ENCODE measurements around the gene MCAM.

MCAM gene

DNA sequence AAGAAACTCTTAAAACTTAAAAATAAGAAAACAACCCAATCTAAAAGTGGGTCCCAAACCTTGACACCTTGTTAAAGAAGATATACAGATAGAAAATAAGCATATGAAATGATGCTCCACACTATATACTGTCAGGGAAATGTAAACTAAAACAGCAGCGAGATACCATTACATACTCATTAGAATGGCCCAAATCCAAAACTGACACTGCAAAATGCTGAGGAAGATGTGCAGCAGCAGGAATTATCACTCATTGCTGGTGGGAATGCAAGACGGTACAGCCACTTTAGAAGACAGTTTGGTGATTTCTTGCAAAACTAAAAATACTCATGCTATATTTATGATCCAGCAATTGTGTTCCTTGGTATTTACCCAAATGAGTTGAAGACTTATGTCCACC is 12.4 kb upstream of the MCAM start:
- no peak for DNase-seq (ENCODE audit: low spot score)

DNA sequence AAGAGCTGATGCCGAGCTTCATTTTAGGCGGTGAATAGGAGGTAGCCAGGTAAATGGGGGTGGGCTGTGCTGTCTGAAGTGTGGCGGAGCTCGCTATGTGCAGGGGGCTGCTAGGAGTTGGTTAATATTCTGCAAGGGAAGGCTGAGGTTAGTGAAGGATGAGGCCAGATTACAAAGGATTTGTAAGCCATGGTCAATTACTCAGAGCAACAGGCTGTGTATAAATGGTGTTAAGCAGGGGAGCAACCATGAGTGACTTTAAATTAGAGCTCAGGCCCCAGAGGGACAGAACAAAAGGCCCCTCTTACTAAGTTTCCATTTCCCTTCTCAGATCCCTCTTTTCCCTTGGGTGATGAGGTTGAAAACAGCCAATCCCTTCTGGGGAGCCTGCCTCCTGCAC is 7.3 kb upstream of the MCAM start:
- DNase-seq (ENCODE audit: low spot score): no peak

DNA sequence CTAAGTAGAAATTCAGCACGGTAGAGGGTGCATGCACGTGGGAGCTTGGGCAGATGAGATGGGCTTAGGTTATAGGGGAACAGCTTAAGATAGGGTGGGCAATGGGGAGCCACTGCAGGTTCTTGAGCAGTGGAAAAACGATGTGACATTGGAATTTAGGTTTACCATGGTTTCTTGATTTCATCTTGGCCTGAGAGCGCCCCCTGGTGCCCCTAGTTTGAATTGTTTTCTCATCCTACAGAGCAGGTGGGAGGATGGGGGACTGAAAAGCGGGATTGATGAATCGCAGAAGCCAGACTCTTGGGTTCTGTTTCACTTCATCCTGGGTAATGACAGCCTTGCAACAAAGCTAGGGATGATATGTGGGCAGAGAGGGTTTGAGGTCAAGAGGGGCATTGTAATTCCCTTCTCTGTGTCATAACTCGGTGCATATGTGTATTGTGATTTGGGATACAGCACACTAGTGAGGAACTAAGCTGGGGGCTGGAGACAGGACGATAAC is 6.7 kb upstream of the MCAM start:
- DNase-seq (ENCODE audit: low spot score): peak; percentile 67

DNA sequence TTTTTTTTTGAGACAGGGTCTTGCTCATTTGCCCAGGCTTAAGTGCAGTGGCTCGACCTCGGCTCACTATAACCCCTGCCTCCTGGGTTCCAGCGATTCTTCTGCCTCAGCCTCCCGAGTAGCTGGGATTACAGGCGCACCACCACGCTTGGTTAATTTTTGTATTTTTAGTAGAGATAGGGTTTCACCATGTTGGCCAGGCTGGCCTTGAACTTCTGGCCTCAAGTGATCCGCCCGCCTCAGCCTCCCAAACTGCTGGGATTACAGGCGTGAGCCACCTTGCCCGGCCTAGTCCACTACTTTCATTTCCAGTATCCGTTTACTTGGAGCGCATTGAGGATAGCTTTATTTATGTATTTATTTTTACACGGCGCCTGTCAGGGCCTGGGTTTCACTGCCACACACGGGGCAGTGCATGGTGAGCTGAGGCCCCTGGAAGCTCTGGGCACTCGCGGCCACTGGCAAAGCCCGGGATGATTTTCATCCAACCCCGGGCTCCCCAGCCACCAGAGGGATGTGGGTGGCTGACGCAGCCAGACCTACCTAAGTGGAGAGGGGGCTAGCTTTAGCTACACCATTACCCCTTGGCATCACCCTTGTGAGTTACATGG is 6.1 kb upstream of the MCAM start:
- DNase-seq (ENCODE audit: low spot score): no peak

DNA sequence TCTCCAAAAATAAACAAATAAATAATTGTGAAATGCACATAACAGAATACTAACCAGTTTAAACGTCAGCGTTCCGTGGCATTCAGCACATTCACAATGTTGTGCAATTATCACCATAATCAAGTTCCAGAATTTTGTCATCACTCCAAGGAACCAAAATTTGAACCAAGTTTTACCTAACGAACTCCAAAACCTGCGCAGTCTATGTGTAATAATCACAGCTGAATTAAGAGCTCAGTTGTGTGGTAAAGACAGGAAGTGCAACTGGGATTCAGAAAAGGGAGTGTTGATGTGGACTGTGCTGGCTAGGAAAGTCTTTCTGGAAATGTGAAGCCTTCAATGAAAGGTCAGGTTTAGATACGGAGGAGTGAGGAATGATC is 5.4 kb upstream of the MCAM start:
- DNase-seq (ENCODE audit: low spot score): no peak

DNA sequence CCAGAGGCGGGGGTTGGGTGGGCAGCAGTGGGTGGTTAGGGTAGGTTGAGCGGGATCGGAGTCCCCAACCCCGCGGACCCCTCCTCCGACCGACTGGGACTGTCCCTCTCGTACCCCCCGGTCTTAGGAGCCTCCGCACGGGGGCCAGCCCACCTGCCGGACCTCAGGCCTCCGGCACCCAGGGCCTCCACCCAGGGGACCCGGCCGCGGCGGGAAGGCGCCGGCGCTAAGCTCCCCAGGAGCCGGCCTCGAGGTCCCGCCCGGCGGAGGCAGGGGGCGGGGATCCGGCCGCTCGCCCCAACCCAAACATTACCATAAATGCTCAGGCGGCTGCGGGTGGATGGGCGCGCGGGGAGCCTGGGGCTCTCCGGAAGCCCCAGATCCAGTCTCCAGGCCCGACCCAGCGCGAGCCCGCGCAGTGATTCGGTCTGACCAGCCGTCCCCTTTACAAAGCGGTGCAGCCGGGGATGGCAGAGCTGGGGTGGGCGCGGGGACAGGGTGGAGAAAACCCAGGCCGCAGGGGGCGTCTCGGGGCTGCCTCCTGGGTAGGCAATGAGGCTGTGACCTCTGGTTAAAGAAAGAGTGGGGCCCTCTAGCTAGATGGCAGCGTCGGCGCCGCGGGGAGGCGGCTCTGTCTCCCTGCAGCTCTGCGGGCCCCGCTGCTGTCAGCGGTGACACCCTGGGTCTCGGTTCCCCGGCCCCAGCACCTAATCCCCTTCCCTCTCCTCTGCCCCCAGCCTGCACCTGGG is 4.0 kb upstream of the MCAM start:
- DNase-seq (ENCODE audit: low spot score): peak; percentile 40

DNA sequence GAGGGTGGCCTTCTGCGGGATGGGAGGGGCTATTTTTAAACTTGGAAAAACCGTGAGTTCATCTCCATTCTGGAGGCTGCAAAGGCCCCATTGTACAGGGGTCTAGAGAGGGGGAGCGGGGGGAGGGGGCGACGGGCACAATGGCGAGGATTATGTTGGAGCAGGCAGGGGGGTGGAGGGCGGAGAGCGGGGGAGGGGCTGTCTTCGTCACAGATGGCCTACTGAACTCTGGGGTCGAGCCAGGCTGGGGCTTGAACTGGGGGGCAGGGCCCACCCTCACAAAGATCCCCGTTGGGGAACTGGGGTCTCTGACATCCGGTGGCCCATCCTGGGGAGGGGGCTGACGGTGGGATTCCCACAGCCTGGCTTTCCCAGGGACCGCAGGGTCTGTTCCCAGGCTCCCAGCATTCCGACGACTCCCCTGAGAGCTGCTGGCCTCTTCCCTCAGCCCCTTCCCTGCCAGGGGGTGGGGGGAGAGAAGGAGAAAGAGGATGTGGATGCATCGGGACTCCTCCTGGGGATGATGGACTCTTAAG is 3.4 kb upstream of the MCAM start:
- DNase-seq (ENCODE audit: low spot score): no peak

DNA sequence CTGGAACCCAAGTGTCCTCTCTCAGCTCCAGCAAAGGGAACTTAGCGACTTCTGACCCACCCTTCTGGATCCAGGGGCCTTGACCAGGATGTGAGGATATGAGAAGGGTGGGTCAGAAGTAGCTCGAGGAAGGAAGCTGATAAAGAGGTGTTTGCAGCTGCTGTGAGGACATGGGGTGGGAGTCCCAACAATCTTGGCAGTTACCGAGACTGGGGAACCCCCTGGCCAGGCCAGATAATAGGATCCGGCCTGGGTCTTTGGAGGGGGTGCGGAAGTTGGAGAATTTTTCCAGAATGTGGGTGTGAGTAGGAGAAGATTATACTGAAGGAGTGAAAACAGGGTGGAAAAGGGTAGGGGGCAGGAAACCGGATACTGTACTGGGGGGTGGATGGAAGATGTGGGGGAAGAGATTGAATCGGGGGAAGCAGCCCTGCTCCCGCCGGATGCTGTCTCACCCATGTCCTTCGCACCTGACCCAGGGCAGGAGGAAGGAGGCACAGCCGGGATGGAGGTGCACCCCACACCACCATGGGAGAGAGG is 2.8 kb upstream of the MCAM start:
- DNase-seq (ENCODE audit: low spot score): no peak

DNA sequence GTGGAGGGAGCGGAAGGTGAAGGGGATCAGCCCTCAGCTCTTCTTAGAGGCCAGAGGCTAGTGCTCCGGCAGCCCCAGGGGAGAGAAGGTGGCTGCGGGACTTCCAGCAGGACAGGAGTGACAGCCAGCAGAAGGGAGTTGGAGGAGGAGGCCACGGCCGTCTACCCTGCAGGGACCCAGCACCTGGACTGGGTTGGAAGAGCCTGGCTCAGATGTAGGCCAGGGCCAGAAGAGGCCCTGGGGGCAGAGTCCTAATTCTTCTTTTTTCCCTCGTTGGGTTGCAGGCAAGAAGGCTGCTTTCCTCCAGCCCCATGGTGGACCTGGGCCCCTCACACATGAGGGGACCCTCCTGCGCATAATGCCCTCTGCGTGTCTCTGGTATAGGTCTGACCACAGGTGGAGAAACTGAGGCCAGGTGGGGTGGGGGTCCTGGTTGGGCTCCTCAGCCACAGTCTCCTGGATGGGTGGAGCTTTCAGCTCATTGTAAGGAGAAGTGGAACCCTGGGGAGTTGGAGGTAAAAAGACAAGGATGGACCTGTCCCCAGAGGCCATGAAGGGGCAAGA is 2.3 kb upstream of the MCAM start:
- no peak for DNase-seq (ENCODE audit: low spot score)

DNA sequence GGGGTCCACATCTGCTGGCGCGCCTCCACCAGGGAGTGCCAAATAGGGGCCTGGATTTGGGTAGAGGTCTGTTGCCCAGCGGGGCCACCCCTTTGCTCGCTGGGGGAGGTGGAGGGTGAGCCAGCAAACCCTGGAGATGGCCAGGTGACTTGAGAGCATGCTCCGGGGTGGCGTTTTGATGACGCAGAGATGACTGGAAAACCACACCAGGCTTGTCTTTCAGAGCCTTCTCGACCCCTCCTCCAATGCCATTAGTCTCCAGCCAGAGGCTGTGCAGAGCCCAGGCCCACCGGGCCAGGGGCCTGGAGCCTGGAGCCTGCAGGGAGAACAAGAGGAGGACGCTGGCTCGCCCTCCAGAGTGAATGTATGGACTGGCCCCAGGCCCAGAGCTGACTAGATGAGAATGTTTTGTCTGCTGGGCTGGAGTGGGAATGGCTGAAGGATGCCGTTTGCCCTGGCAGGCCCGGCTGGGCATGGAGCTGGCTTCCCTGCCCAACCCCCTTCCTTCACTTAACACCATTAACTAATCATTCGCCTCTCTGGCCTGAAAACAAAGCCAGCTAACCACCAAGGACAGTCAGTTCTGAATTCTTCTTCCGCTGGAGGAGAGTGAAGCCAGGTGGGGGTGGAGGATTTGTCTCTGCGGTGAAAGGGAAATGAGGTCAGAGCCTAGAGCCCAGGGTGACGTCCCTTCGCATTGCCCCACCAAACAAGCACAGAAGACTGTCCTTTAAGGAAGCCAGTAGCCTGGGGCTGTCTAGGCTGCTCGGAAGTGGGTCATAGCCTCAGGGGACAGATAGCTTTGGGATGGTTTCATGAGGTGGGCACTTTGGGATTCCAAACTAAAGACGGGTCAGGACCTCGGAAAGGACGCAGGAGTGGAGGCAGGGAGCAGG is 1.6 kb upstream of the MCAM start:
- no peak for DNase-seq (ENCODE audit: low spot score)

DNA sequence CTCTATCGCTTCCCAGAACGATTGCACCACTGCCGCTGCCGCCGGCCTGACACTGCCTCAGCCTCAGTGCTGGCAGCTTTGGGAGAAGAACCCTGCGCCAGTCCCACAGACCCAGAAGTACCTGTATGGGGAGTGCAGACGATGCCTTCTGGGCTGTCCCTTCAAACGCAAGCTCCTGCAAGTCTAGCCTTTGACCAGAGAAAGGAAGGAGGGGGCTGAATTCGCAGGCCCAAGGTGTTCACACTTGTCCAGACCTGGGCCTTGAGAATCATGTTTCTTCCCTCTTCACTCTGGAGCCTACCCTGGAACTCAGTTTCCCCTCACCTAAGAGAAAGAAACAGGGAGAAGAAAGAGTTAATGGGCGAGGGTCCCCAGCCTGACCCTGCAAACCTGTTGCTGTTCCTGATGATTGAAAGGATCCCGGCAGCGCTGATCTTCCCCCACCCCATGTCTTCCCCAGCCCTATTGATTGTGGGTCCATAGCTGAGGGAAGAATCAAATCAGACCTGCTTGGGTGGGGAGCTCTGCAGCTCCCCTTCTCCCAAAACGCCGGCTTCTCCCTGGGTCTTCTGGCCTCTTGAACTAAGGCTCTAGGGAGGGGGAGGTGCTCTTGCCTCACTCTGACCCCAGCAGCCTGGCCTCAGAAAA is 786 bp upstream of the MCAM start:
- DNase-seq (ENCODE audit: low spot score): no peak

DNA sequence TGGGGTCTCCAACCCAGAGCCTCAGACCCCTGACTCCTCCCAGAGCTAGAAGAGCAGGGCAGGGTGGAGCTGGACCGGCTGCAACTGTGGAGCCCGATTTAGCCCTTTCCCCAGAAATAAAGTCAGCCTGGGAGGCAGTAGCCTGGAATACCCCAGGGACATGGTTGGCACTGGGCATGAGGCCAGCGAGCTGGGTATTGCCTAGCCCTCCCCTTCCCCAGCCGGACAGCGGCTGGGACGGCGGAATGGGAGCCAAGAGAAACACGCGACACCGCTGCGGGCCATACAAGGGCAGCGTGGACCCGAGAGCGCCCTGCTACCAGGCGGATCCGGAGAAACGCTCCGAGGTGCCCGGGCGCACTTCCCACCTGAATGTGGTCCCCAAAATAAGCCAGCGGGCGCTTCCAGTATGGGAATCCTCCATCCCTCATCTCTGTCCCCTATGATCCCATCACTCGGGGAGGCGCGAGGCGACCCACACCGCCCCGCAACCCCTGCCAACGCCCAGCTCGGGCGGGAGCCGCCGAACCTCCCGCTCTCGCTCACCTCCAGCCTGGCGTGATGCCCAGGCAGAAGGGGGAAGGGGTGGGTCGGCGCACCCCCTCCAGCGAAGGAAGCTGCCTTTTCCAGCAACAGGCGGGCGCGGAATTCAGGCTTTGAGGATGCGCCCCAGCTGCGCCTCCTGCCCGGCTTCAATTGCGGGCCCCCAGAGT is 758 bp downstream of the MCAM start:
- no peak for DNase-seq (ENCODE audit: low spot score)

DNA sequence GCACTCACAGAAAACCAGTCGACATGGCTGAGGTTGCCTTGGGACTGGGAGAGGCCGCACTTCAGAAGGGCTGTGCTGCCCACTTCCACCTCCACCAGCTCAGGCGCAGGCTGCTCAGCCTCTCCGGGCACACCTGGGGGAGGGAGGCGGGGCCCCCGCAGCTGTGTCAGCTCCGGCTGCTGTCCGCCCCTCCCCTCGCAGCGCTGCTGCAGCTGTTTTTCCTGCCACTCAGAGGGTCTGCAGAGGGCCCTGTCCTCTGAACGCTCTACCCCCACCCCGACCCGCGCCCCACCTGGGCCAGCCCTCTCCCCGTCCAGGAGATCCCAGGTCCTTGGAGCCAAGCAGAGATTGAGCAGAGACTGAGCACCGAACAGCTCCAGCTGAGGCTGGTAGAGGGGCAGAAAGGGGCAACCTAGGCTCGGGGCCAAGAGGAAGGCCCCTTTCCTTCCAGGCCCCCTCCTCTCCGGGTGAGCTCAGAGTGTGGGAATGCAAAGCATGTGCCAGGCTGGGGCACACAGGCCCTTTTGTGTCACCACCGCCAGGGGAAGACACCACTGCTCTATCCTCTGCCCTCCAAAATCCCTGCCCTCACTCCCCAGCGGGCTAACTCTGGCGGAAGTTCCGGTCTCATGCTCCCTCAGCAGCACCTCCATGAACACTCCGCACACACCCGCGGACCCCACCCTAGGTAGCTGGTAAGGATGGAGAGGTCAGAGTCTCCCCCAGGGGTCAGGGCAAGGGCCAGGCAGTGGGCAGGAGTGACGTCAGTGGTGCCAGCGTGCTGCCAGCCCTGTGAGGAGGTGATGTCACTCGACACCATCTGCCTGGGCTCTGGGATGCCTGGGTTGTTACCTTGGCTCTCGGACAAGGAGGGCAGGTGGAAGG is 1.6 kb downstream of the MCAM start:
- DNase-seq (ENCODE audit: low spot score): peak; percentile 45

DNA sequence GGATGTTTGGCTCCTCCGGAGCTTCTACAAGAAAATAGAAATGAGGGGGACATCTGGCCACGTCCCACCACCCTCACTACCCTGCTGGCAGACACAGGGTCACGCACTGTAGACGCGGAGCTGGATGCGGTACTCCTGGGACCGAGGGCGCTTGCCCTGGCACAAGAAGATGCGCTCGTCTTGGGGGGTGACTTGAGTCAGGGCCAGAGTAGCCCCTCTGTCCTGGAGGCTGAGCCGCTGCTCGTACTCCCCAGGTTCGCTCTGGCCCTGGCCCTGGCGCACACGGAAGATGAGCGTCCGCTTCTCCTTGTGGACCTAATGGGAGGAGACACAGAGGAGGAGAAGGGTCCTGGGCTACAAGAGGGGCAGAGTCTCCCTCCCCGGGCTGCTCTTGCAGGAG is 2.2 kb downstream of the MCAM start:
- no peak for DNase-seq (ENCODE audit: low spot score)

DNA sequence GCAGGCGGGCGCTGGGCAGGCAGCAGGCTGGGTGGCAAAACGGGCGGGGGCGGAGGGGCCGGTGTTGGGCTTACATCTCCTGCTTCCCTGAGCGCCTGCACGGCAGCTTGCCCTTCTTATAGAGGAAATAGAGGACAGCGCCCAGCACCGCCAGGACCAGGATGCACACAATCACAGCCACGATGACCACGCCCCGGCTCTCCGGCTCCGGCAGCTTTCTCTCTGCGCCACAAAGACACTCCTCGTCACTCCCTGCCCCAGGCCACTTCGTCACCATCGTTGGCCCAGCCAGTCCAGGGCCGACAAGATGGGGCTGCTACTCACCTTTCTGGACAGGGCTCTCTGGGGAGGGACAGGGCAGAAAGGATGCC is 6.3 kb downstream of the MCAM start:
- no peak for DNase-seq (ENCODE audit: low spot score)

DNA sequence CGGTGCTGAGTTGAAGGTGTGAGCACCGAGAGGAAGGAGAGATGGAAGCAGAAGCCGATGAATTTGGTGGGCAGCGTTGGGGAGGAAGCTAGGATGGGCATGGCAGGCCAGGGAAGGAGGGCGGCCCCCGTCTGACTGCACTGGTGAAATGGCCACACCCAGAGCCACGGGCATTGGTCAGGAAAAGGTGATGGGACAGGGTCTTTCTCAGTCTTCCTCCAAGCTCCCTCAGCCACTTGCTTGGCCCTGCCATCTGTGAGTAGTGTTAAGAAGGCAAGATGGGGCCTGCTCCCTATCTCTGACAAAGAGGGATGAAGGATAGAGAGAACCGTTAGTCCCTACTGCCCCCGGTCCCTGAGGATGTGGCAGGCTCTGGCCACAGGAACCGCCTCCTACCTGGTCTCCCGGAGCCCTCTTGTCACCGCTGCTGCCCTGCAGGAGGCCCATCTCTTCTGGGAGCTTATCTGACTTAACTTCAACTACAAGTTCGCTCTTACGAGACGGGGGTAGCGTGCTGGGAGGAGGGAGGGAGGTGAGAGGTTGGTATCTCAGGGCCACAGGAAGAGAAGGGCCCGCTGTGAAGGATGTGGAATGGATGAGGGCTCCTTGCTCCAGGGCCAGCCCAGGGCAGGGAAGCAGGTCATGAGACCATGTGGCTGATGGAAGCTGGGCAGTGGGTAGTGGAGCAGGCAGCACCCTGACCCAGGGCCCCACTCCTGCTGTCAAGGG is 6.8 kb downstream of the MCAM start:
- no peak for DNase-seq (ENCODE audit: low spot score)

DNA sequence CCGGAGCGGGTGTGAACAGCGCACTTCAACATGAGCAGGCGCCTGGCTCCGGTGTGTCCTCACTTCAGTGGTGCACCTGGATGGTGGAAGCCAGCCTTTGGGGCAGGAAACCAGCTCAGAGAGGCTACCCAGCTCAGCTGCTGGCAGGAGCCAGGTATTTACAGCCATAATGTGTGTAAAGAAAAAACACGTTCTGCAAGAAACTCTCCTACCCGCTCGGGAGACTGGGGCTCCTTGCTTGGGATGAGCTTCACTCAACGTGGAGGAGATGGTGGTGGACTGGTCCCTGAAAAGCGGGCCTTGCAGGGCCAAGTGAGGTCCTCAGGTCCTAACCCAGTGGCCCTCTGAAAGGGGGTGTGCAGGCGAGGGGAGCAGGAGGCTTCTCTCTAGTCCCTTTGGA is 7.5 kb downstream of the MCAM start:
- no peak for DNase-seq (ENCODE audit: low spot score)

DNA sequence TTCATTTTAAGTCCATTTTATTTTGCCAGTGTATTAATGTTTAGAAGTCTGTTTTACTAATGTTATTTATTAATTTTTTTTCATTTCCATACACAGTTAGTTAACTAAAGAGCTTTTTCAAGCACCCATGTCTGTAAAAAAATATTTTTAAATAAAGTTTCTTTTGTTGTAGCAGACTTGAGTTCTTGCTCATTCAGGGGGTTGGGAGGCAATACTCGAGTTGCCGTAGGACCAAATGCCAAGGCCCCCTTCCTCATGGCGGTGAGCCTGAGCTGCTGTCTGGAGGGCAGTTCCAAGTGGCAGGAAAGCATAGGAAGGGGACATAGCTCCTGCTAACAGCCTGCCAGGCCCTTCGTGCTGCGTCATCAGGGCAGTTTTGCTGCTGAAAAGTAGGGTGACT is 9.0 kb downstream of the MCAM start:
- no peak for DNase-seq (ENCODE audit: low spot score)

DNA sequence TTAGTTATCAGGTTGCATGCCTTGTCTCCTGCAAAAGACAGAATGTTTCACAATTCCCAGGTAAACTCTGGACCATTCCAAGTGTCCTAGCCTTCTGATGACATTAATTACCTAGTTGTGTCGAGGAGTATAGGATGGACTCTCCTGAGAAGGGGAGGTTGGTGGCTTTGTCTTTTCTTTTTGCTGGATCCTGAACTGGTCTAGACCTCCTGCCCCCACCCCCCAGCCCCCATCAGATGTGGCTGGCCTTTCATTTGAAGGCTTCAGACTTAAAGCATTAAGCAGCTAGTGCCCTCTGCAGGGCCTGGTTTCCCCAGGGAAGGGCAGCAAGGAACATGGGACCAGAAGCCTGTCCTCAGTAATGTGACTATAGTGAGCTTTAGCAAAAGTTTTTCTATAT is 9.7 kb downstream of the MCAM start:
- no peak for DNase-seq (ENCODE audit: low spot score)
